Epithelial cell of prostate (primary cell): ENCODE measurements around the gene IFI27L1.
A peak's percentile ranks its signal among the peaks of the same experiment; 100 is the strongest.
"Not testable (repeated sequence)": the region's sequence is repeated elsewhere in the genome, so short reads cannot be mapped to it uniquely, and the experiment has no call there.

Experiments used
- DNase-seq: peaks from one replicate; pipeline ENCODE4 v3.0.0-alpha.2; 2011; ENCODE audit warnings: low read depth, low spot score
- H3K27ac ChIP-seq: fragments of 450-650 bp; 2 replicates; pipeline ENCODE4 v1.5.1; 2017; ENCODE audit warnings: mild to moderate bottlenecking

Gene IFI27L1

DNA sequence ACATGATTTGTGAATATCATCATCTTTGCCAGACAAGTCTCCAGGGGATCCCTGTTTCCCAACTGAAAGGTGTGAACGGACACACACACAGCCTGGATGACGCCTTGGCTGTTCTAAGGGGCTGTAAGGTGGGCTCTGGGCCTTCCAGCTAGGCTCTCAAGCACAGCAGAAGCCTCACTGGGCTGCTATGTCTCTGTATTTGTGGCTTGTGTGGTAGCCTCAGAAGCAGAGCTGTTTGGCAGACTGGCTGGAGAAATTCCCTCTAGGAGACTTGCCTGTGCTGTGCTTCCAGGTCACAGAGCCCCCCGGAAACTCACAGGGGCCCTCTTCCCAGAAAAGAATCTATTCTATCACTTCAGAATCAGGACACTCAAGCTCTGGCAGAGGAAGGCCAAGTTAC is 33.5 kb upstream of the IFI27L1 start:
- H3K27ac ChIP-seq, result no peak overlapping the region
- no peak for DNase-seq

DNA sequence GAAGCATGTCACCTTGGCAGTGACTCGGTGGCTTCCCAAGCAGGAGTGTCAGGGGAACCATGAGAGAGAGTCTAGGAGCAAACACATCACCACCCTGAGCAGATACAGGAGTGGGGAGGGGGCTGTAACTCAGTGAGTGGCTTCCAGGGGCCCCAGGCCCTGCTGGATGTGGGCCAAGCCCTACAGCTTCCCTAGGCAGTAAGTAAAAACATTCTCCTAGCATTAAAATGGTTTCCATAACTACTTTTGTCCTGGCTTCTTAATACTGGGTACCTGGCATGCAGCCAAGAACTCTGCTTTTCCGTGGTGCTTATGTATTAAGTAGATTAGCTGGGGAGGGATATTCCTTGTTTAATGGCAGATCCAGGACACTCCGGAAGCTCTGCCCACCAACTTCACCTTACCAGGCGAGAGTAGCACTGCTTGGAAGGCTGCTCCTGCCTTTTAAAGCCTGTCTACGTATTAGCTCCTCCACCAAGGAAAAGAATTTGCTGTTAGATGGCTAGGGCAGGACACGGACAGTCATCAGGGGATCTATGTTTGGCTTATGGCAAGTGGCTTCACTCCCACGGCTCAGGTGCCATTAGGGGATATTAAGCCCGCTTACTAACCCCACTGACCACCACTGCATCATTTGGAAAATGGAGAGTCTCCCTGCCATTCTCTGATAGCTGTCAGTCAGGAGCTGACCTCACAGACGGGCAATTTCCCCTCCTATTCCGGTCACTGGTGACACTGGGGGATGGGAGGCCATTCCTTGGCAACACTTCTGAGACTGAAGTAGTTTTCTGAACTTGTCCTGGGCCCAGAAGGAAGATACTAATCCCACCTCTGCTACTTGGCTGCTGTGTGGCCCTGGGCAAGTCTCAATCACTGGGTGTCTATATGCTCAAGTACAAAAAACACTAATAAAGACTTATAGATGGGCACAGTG is 32.2 kb upstream of the IFI27L1 start:
- H3K27ac ChIP-seq, result no peak overlapping the region
- DNase-seq, result no peak

DNA sequence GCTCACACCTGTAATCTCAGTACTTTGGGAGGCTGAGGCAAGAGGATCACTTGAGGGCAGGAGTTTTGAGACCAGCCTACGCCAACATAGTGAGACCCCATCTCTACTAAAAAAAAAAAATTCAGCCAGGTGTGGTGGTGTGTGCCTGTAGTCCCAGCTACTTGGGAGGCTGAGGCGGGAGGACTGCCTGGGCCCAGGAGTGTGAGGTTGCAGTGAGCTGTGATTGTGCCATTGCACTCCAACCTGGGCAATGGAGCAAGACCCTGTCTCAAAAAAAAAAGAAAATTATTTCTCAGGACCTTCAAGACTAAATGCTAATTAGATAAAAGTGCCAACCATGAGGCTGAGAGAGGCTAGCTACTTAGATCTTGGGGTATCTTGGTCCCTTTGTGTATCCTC is 31.5 kb upstream of the IFI27L1 start:
- no peak for DNase-seq
- H3K27ac ChIP-seq, result no peak overlapping the region

DNA sequence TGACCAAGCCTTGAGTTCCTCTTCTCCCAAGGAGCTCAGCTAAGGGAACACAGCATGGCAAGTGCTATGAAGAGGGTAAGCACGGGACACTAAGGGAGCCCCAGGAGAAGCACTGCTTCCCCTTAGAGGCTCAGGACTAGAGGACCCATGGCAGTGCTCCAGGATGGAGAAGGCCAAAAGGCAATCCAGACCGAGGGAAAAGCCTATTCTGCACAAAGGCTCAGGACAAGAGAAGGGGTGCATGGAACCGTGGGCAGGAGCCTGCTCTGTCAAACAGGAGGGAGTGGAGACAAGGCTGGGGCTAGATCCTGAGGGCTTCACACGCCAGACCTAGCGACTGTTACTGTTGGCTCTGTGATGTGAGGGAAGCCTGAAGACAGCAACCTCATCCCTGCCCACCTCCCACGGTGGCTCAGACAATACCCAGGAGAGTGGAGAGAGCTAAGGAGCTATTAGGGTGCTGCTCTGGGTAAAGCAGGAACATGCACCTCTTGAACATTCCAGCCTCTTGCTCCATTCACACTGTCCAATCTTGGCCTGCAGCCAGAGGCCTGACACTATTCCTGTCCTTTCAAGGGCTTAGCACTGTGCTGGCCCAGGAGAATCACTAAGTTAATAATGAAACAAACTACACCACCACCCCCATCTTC is 30.8 kb upstream of the IFI27L1 start:
- no peak overlapping the region for H3K27ac ChIP-seq
- DNase-seq, result no peak

DNA sequence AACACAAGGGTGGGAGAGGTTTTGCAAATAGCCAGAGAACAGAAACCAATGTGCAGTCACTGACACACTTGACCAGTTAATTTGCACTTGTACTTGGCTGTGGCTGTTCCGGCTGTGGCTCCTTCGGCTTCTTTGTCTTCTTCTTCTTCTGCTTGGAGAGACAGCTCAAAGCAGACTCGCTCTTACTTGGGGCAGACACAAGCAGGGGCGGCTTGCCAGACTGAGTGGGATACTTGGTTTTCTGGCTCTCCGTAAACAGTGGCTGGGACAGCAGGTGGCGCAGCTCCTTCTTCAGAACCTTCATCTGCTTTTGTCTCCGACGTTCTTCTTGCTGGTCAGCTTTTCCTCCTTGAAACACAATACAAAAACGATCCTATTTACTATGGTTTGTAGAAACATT is 30.0 kb upstream of the IFI27L1 start:
- DNase-seq, result no peak
- H3K27ac ChIP-seq, result no peak overlapping the region

DNA sequence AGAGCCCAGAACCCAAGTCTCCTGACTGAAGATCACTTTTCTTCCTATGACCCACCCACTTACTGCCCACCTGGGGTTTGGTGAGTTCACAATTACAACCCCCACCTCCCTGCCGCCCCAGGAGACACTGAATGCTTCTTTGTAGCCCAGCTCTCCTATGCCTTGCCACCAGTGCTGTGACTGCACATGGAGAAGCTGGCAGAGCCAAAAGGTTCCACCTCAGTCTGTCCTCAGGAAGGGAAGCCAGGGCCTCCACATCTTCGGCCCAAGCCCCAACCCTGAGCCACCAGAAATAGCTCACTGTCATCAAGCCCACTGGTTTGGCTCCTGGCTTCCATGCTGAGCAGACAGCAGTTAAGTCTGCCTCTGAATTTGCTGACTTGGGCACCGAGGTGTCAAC is 29.3 kb upstream of the IFI27L1 start:
- no peak overlapping the region for H3K27ac ChIP-seq
- no peak for DNase-seq

DNA sequence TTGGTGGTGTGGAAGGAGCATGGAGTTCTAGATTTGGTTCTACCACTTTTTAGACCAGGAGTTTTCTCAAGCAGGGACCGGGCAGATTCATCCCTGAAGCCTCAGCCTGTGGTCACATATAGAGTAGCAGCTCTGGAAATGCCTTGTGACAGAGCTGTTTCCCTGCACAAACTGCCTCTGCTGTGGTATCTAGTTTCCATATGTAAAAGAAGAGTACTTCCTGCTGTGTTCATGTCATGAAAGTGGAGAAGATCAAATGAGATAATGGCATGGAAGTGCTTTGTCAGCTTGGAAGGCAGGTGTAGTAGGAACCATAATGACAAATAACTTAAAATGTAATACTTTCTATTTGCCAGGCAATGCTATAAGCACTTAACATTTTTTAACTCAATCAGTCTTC is 28.9 kb upstream of the IFI27L1 start:
- H3K27ac ChIP-seq, result no peak overlapping the region

DNA sequence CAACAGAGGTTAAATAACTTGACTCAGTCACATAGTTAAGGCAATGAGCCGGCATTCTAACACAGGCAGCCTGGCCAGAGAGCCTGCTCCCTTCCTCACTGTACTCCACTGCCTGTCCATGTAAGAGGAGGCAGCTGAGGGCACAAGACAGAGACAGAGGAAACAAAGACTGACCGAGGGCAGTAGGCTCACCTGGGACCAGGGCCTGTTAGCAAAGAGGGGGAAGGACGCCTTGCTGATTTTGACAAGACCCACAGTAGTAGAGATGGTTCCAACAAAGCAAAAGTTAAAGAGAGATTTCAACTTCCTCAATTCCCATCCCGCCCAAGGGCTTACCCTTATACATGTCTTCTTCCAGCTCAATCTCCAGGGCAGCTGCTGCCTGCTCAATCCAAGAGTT is 28.4 kb upstream of the IFI27L1 start:
- DNase-seq, result no peak

More for the DNA sequence above, 28.9 kb upstream of the IFI27L1 start:
- DNase-seq, result no peak

DNA sequence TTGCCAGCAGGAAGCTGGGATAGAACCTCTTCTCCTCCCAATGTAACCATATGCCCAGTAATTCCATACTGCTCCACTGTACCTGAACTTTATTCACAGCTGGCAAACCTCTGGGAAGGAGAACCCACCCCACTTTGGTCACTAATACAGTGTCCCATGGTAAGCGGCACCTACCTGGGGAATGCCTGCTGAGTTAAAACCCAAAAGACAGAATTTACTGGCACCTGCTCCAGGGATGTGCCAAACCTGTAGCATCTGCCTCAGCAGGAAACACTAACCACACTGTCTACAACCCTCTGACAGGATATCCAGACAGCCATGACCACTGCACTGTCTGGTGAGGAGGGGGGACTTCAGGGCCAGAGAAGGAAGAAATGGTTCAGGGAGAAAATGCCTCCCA is 26.7 kb upstream of the IFI27L1 start:
- no peak for DNase-seq
- no peak overlapping the region for H3K27ac ChIP-seq

More for the DNA sequence above, 28.4 kb upstream of the IFI27L1 start:
- no peak overlapping the region for H3K27ac ChIP-seq

DNA sequence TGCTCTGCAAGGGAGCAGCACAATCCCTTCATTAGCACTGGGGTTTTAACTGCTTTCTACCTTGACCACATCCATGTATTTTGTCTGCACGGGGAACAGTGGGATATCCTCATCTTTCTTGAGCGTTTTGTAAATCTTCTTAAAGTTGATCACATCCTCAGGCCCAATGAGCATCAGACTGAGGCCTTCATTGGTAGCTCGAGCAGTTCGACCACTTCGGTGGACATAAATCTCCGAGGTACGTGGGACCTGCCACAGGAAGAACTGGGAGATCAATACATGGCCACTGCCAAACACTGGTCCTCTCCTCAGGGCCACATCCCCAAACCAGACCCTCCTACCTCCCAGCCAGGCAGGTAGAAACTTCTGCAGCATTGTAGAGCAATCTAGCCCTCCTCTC is 26.2 kb upstream of the IFI27L1 start:
- no peak overlapping the region for H3K27ac ChIP-seq
- DNase-seq, result no peak

DNA sequence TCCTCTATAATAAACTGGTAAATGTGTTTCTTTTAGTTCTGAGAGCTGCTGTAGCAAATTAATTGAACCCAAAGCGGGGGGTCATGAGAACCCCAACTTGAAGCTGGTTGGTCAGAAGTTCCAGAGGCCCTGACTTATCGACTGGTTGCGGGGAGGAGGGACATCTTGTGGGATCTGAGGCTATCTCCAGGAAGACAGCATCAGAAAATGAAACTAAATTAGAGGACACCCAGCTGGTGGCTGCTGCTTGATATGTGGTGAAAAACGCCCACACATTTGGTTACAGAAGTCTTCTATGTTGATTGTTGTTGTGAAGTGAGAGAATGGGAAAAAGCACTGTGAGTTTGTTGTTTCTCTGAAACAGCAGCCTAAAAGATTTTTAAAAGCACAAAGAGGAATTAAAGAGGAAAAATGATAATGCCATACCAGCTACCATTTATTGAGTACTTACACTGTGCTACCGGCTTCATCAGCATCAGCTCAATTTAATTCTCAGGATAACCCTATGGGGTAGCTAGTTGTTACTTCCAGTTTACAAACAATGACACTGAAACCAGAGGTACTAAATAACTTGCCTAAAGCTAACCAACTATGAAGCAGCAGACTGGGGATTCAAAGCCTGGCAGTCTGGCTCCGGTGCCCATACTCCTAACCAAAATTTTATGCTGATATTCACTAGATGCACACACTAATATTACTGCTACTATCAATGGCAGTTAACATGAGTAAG is 24.4 kb upstream of the IFI27L1 start:
- DNase-seq, result no peak
- no peak overlapping the region for H3K27ac ChIP-seq

DNA sequence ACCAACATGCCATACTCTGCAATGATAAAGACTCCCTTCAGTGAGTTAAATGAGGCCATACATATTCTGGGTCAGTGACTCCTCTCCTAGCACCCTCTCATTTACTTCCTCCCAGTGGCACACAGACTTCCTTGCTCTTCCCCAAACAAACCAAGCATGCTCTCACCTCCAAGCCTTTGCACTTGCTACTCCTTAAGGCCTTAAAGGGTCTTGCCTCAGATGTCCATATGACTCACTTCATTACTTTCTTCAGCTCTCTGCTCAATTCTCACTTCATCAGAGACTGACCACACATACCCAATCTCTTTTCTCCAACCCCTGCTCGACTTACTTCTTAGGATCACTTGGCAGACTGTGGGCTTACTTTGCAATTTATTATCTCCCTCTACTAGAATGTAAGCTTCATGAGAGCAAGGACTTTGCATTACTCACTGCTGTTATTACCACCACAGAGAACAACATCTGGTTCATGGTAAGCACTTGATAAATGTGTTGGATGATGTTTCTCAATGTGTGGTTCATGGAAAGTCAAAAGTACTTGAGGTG is 22.9 kb upstream of the IFI27L1 start:
- DNase-seq, result no peak
- no peak overlapping the region for H3K27ac ChIP-seq

DNA sequence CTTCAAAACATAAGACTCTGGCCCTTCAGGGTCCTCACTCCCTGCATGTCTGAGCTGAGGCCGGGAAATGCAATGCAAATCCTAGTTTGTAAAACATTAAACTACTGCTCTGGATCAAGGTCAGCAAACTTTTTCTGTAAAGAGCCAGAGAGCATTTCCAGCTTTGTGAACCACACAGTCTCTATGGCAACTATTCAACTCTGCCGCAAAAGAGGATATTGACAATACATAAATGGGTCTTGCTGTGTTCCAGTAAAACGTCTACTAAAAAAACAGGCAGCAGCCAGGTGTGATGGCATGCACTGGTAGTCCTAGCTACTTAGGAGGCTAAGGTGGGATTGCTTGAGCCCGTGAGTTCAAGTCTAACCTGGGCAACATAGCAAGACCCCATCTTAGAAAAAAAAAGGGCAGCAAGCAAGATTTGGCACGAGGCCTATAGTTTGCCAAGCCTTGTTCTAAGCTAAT is 22.4 kb upstream of the IFI27L1 start:
- no peak overlapping the region for H3K27ac ChIP-seq
- DNase-seq, result no peak

DNA sequence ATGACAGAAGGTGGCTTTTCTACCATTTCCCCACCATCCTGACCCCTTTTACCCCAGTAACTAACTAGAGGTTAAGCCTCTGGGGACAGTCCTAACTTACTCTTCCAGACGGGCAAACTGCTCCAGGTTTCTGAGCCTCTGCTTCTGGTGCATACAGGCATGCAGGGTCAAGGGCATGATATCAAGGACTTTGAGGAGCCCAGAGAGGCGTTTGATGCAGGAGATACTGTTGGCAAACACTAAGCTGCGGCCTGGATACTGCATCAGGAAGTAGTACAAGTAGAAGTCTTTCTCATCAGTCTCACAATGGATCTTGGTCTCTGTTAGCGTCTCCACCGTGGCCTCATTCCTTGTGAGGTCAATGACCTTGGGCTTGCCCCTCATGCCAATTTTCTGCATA is 21.1 kb upstream of the IFI27L1 start:
- DNase-seq, result no peak
- H3K27ac ChIP-seq, result no peak overlapping the region

DNA sequence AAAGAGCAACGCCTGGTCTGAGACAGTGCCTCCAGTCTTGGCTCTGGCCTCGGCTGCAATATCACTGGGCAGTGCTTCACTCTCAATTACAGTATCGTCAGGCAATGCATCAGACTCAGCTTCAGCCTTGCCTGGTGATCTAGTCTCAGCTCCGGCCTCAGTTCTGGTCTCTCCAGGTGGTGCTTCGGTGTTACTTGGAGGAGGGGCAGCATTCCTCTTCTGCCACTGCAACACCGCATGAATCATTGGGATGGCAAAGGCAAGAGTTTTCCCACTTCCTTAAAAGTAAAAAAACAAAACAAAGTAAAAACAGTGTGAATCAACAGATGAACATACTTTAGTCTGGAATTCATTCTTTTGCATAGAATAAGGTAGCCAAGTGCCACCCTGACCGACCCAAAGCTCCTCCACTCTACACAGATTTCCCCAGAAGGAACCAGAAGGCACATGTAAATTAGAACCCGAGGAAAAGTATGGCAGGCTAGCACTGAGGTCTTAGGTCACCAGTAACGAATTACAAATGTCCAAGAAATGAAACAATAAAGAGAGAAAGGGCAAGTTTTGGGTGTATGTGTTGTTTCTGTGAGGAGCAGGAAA is 18.7 kb upstream of the IFI27L1 start:
- peak; percentile 41 for DNase-seq
- peak overlapping the region; percentile 61 for H3K27ac ChIP-seq

DNA sequence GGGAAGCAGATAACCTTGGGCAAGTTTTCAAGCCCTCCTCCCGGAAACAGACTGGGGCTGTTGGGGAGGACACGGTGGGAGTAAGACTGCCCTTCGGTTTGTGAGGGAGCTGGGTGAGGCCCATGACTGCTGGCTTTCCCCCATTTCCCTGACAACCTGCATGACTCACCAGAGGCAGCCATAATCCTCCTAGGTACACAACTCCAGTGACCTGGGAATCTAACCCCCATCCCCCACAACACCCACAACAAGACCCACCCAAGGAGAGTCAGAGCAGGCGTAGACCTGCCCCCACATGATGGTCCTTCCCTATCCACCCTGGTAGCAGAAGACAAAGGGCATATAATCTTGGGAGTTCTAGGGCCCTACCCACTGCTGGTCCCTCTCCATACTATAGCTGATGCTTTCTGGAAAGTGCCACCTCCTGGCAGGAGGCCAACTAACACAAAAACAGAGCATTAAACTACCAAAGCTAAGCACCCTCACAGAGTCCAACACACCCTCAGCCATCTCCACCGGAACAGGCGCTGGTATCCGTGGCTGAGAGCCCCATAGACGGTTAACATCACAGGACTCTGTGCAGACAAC is 14.9 kb upstream of the IFI27L1 start:
- H3K27ac ChIP-seq, result peak overlapping the region; percentile 29
- peak; percentile 5 for DNase-seq

DNA sequence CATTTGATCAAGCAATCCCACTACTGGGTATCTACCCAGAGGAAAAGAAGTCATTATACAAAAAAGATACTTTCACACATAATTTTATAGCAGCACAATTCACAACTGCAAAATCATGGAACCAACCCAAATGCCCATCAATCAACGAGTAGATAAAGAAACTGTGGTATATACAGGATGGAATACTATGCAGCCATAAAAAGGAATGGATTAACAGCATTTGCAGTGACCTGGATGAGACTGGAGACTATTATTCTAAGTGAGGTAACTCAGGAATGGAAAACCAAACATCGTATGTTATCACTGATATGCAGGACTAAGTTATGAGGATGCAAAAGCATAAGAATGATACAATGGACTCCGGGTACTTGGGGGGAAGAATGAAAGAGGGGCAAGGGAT is 9.0 kb upstream of the IFI27L1 start:
- H3K27ac ChIP-seq, DNase-seq: not testable (repeated sequence)

DNA sequence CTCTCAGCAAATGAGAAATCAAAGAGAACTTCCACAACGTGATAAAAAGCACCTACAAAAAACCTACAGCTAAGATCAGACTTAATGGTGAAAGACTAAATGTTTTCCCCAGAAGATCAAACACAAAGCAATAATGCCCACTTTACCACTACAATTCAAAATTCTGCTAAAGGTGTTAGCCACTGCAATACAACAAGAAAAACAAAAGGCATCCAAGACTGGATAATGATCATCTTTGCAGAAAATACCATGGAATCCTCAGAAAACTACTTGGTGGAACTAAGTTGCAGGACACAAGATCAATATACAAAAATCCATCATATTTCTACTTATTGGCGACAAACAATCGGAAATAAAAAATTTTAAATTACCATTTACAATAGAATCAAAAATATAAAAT is 6.6 kb upstream of the IFI27L1 start:
- H3K27ac ChIP-seq, result no peak overlapping the region
- no peak for DNase-seq

DNA sequence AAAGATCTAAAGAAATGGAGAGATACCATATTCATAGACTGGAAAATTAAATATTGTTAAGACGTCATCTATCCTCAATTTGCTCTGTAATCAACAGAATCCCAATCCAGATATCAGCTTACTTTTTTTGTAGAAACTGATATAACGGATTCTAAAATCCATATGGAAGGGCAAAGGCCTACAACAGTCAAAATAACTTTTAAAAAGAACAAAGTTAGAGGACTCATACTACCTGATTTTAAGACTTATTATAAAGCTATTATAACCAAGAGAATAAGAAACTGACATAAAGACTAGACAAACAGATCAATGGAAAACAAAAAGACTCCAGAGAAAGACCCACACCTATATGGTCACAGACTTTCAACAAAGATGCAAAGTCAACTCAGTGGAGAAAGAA is 6.1 kb upstream of the IFI27L1 start:
- no peak for DNase-seq
- H3K27ac ChIP-seq, result no peak overlapping the region
